C4-2B (cell line): ENCODE measurements around the gene ROR1.

Source experiments
- H3K27ac ChIP-seq: fragments of 450-650 bp; 2 replicates; pipeline ENCODE4 v1.5.1; 2017
- ZFX ChIP-seq: fragments of 450-650 bp; IDR thresholded peaks from 2 replicates; pipeline ENCODE4 v1.6.1; 2017
- TF ChIP-seq, protein P1 (sequence below): fragments of 450-650 bp; conservative IDR thresholded peaks from 2 replicates; pipeline ENCODE4 v1.5.1; 2017; ENCODE audit warnings: mild to moderate bottlenecking

ROR1 gene

DNA sequence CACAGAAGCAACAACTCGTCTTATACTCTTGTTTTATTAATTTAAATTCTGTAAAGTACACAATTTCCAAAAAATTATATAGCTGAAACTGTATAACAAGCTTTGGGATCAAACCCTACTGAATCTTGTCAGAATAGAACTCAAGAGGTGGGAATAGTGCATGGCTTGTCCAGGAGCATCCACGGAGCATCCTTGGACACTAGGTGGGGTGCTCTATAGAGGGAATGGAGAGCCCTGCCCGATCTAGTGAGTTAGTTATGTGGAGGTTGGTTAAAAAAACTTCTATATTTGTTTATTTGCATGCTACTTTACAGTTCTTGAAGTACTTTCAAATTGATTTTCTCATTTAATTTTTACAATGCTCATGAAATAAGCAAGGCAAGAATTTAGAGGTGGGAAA lies 28.3 kb downstream of the ROR1 start:
- H3K27ac ChIP-seq: no peak overlapping the region
- no peak for TF ChIP-seq ZFX
- TF ChIP-seq, protein P1, sequence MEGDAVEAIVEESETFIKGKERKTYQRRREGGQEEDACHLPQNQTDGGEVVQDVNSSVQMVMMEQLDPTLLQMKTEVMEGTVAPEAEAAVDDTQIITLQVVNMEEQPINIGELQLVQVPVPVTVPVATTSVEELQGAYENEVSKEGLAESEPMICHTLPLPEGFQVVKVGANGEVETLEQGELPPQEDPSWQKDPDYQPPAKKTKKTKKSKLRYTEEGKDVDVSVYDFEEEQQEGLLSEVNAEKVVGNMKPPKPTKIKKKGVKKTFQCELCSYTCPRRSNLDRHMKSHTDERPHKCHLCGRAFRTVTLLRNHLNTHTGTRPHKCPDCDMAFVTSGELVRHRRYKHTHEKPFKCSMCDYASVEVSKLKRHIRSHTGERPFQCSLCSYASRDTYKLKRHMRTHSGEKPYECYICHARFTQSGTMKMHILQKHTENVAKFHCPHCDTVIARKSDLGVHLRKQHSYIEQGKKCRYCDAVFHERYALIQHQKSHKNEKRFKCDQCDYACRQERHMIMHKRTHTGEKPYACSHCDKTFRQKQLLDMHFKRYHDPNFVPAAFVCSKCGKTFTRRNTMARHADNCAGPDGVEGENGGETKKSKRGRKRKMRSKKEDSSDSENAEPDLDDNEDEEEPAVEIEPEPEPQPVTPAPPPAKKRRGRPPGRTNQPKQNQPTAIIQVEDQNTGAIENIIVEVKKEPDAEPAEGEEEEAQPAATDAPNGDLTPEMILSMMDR: no peak

DNA sequence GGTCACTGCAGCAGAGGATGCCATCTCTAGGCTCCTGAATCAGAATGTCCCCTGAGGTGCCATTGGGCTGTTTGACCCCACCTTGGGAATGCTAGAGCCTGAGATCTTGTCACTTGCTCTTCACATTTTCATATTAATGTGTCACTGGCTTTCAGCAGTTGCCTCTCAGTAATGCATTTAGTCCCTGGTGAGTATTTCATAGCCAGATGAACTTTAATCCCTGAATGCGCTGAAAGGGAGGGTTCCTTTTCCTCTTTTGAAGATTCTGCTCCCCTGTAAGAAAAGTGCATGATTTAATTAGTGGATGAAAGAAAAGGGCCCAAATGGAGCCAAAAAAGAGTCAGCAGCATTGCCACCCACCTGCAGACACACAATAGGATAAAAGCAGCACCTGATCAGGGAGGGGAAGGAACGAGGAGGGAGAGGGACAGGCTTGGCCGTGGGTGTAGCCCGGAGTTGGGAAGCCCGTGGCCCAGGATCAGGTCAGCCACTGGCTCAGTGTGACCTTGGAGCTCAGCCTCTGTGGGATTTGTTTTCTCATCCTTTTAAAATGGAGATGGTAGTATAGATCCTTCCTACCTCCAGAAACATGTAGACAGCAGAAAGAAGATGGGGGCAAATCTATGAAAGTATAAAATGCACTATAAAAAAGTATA lies 31.1 kb downstream of the ROR1 start:
- H3K27ac ChIP-seq: no peak overlapping the region
- TF ChIP-seq ZFX: no peak

DNA sequence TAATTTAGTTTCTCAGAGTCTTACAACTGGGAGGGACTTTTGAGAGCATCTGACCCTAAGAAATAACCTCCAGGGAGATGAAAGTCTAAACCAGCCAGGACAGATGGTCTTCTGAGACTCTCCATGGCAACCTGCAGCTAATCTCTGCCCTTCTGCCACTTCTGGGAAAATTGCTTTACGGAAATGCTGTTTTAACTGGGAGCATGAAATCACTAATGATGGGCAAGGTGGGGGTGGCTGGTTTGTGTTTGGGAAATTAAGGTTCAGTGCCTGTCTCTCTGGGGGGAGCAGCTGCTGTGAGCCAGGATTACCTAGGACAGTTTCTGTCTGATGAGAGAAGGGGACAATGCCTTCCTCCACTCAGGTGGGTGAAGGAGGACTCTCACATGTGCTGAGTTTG lies 33.2 kb downstream of the ROR1 start:
- TF ChIP-seq ZFX: no peak
- TF ChIP-seq, protein P1: no peak
- H3K27ac ChIP-seq: no peak overlapping the region

DNA sequence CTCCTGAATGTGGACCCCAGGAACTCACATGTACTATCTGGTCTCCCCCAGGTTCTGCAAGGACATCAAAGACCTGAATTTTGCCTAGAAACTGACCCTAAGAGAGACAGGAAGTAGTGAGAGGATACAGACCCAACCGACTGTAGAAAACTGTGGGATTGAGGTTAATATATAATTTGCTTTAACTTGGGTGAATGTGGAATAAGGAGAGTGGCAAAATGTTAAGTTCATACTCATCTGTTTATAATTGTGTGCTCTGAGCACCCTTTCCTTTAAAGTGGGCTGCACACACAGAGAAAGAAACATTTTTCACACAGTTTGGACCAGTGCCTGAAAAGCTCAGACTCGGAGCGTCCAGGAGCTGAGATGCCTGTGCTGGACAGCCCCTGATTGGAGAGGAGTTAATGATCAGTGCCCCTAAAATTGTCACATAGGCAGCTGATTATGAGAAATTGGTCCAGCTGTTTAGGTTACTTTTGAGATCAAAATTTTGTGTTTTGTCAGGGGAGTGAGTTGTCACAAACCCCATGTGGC lies 37.2 kb downstream of the ROR1 start:
- no peak for TF ChIP-seq ZFX
- TF ChIP-seq, protein P1: no peak
- H3K27ac ChIP-seq: no peak overlapping the region

DNA sequence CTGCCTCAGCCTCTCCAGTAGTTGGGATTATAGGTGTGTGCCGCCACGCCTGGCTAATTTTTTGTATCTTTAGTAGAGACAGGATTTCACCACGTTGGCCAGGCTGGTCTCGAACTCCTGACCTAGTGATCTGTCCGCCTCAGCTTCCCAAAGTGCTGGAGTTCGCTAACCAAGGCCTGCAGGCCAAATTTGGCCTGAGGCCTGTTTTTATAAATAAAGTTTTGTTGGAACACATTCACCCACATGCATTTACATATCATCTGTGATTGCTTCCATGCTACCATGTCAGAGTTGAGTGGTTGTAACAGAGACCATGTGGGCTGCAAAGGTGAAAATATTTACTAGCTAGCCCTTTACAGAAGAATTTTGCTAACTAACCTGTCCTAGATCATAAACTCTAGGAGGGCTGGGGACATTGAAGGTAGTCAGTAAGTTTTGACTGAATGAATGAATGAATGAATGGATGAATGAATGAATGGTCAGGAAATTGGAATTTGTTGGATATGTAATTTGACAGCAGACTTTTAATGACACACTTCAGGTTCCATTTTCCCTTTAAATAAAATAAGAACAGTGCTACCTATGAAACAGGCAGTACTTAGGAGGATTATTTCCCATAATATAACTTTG lies 38.4 kb downstream of the ROR1 start:
- no peak for TF ChIP-seq ZFX
- TF ChIP-seq, protein P1: no peak
- no peak overlapping the region for H3K27ac ChIP-seq

DNA sequence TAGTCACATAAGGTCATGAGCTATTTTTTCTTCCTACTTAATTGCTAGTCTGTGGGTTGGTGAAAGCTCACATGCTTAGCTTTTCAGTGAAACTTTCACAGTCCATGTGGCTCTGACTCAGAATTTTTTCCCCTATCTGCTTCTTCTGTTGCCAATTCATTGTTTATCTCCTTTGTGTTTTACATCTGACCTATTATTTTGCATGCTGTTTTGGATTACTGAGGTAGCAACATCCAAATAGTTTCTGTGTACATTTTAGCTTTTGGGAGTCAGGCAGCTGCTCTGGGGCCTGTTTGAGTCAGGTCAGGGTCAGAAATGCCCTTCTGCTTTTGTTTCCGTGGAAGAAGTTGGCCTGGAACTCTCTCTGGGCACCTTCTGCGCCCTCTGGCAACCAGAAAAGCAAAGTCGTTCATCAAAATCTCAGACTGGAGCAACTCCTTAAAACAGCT lies 40.0 kb downstream of the ROR1 start:
- no peak overlapping the region for H3K27ac ChIP-seq
- no peak for TF ChIP-seq ZFX
- TF ChIP-seq, protein P1: no peak

DNA sequence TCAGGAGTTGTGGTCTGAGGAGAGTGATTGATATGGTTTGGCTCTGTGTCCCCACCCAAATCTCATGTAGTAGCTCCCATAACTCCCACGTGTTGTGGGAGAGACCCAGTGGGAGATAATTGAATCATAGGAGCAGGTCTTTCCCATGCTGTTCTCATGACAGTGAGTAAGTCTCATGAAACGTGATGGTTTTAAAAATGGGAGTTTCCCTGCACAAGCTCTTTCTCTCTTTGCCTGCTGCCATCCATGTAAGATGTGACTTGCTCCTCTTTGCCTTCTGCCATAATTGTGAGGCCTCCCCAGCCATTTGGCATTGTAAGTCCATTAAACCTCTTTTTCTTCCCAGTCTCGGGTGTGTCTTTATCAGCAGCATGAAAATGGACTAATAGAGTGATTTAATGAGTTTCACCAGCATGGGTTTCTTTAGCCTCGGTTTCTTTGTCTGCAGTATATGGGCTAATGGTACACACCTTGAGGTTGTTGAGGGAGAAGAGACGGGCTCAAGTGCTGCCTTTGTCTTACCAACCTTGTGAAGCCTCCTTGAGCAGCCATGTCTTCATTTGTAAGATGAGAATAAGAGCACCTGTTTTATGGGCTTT lies 42.5 kb downstream of the ROR1 start:
- peak overlapping the region; percentile 51; the same call in 1 of the 2 replicates for H3K27ac ChIP-seq

DNA sequence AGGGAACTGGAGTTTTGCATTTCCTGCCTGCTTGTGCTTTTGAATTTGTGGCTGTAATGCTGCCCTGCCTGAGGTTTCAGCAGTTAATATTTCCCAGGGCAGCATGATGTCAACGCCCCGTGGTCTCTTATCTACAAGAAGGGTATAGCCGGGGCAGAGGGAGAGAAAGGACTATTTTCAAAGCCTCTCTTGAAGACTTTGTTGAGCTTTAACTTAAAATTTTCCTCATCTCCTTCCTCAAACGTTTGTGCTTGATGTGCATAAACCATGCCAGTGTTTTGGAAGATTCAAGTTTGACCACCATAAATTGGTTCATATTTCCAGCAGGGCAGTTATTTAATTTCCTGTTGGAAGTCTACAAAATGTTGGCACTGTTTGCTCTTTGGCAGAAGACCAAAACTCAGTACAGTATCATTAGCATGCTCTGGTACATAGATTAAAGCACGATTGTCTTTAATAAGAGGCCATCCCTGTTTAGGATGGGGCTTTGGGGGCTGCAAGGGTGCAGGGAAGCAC lies 43.4 kb downstream of the ROR1 start:
- peak overlapping the region; percentile 51; the same call in 1 of the 2 replicates for H3K27ac ChIP-seq
- TF ChIP-seq, protein P1: no peak
- no peak for TF ChIP-seq ZFX
